NB4 (cell line): ENCODE measurements around the gene TSC22D1.
"Not testable (repeated sequence)": the region's sequence is repeated elsewhere in the genome, so short reads cannot be mapped to it uniquely, and the experiment has no call there.

Experiments
- DNase-seq: peaks from one replicate; pipeline ENCODE4 v3.0.0; 2010; ENCODE audit warnings: low read depth
- H3K4me3 ChIP-seq: one replicate; pipeline ENCODE4 v1.5.1; 2011; ENCODE audit warnings: mild to moderate bottlenecking, low read depth, low read length, moderate library complexity
- CTCF ChIP-seq: IDR thresholded peaks from one replicate; pipeline ENCODE4 v1.5.1; 2012; ENCODE audit warnings: low read depth, low read length
- MAX ChIP-seq: IDR thresholded peaks from 2 replicates; pipeline ENCODE4 v1.6.1; 2011; ENCODE audit warnings: low read depth, low read length
- MYC ChIP-seq: IDR thresholded peaks from 2 replicates; pipeline ENCODE4 v1.6.1; 2011; ENCODE audit warnings: low read depth, low read length
- POLR2A ChIP-seq: IDR thresholded peaks from 2 replicates; pipeline ENCODE4 v1.6.1; 2011; ENCODE audit warnings: mild to moderate bottlenecking; ENCODE audit not compliant: insufficient read length; ENCODE audit errors: extremely low read depth

Gene TSC22D1

GRCh38 chr13:44566601-44567000, 9.5 kb downstream of the TSC22D1 start:
- no peak for DNase-seq
- H3K4me3 ChIP-seq: no peak overlapping the region
- TF ChIP-seq MAX (no peak), CTCF (no peak), MYC (no peak), POLR2A (no peak)

DNA sequence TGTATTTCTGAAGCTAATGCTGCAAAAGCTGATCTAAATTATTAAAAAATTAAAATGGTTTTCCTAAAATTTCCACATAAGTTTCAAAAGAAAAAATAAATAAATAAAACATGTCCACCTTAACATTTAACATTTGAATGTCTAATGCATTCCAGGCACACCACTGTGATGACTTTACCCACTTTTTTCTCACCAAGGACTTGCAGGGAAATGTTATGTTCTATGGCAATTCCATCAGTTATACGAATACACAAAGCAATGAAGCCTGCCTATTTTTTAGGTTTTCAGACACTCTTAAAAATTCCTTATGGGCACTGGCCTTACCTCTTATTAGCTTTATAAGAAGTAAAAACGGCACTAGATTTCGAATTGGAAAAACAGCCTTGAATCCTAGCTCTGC, 10.2 kb downstream of the TSC22D1 start:
- no peak overlapping the region for H3K4me3 ChIP-seq
- TF ChIP-seq MYC: no peak
- TF ChIP-seq MAX: no peak
- TF ChIP-seq POLR2A: no peak
- no peak for TF ChIP-seq CTCF
- no peak for DNase-seq

GRCh38 chr13:44564936-44565335, 11.2 kb downstream of the TSC22D1 start:
- DNase-seq: no peak
- H3K4me3 ChIP-seq: no peak overlapping the region
- TF ChIP-seq CTCF (no peak), MYC (no peak), MAX (no peak), POLR2A (no peak)

DNA sequence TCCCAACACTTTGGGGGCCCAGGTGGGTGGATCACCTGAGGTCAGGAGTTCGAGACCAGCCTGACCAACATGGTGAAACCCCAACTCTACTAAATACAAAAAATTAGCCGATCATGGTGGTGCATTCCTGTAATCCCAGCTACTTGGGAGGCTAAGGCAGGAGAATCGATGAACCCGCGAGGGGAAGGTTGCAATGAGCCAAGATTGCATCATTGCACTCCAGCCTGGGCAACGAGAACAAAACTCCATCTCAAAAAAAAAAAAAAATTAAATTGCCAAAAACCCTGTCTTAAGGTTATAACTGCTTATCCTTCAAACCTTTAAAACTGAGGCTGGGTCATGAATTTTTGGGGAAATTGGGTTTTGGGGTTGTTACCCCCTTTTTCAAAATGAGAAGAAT, 13.3 kb downstream of the TSC22D1 start:
- not testable (repeated sequence) for DNase-seq, H3K4me3 ChIP-seq

GRCh38 chr13:44561351-44561750, 14.8 kb downstream of the TSC22D1 start:
- DNase-seq: no peak
- H3K4me3 ChIP-seq: no peak overlapping the region
- no peak for TF ChIP-seq POLR2A
- no peak for TF ChIP-seq CTCF
- no peak for TF ChIP-seq MYC
- no peak for TF ChIP-seq MAX

- H3K4me3 ChIP-seq: no peak overlapping the region
- no peak for DNase-seq
- no peak for TF ChIP-seq POLR2A
- TF ChIP-seq MYC: no peak
- no peak for TF ChIP-seq MAX
- TF ChIP-seq CTCF: no peak
These were observed 18.1 kb downstream of the TSC22D1 start for GRCh38 chr13:44557986-44558385.
